Kidney glomerular epithelial cell (primary cell): ENCODE measurements around the gene SUN1.
A peak's percentile ranks its signal among the peaks of the same experiment; 100 is the strongest.
"Not testable (repeated sequence)": the region's sequence is repeated elsewhere in the genome, so short reads cannot be mapped to it uniquely, and the experiment has no call there.

ENCODE experiments used
- DNase-seq: peaks from one replicate; lab custom pipeline; 2025; lab: John Stamatoyannopoulos, UW

SUN1 gene

GRCh38 chr7:803243-803635, 29.0 kb upstream of the SUN1 start:
- no peak for DNase-seq

- DNase-seq: not testable (repeated sequence)
These were observed 28.5 kb upstream of the SUN1 start for GRCh38 chr7:803796-804195.

GRCh38 chr7:805261-805660, 27.0 kb upstream of the SUN1 start:
- DNase-seq: no peak

GRCh38 chr7:815284-816216, 16.7 kb upstream of the SUN1 start:
- DNase-seq: no peak

- DNase-seq: peak; percentile 86
These were observed 16.0 kb upstream of the SUN1 start for GRCh38 chr7:816300-816750.

GRCh38 chr7:816751-817671, 15.3 kb upstream of the SUN1 start:
- DNase-seq: no peak

GRCh38 chr7:818031-818699, 14.1 kb upstream of the SUN1 start:
- DNase-seq: no peak

GRCh38 chr7:820341-820740, 11.9 kb upstream of the SUN1 start:
- no peak for DNase-seq

GRCh38 chr7:821688-822087, 10.6 kb upstream of the SUN1 start:
- DNase-seq: no peak

GRCh38 chr7:822692-823276, 9.5 kb upstream of the SUN1 start:
- DNase-seq: no peak

- no peak for DNase-seq
These were observed 8.6 kb upstream of the SUN1 start for GRCh38 chr7:823649-824048.

- no peak for DNase-seq
These were observed 8.2 kb upstream of the SUN1 start for GRCh38 chr7:824081-824480.

- no peak for DNase-seq
These were observed 7.6 kb upstream of the SUN1 start for GRCh38 chr7:824664-825063.

- no peak for DNase-seq
These were observed 6.9 kb upstream of the SUN1 start for GRCh38 chr7:825386-825785.

GRCh38 chr7:826230-826917, 5.9 kb upstream of the SUN1 start:
- DNase-seq: no peak

GRCh38 chr7:828793-829561, 3.3 kb upstream of the SUN1 start:
- no peak for DNase-seq

GRCh38 chr7:830069-830468, 2.2 kb upstream of the SUN1 start:
- DNase-seq: no peak

GRCh38 chr7:831596-832166, 595 bp upstream of the SUN1 start:
- peak; percentile 92 for DNase-seq

- DNase-seq: no peak
These were observed 720 bp downstream of the SUN1 start for GRCh38 chr7:832968-833424.
